Fibroblast of lung (primary cell): ENCODE results near the gene FLT3LG. TPM values are rescaled to one million over a fixed set of nuclear protein-coding genes. Genes with fewer than 3 reads are reported as not detected.

Experiments used
- DNase-seq, 2 donors: peaks; one replicate each; pipeline versions ENCODE4 v3.0.0 to v3.0.0-alpha.2; 2010; ENCODE audit warnings: low read depth in 2 of 2
- H2AFZ ChIP-seq: 2 replicates; pipeline ENCODE4 v1.5.1; 2012; ENCODE audit warnings: low read length, control low read depth, inconsistent platforms
- H3K27ac ChIP-seq: 2 replicates; pipeline ENCODE4 v1.5.1; 2011; ENCODE audit warnings: low read length, control low read depth; ENCODE audit not compliant: insufficient read depth
- H3K27me3 ChIP-seq: 2 replicates; pipeline ENCODE4 v1.5.1; 2011; ENCODE audit warnings: mild to moderate bottlenecking, low read length; ENCODE audit not compliant: control insufficient read depth, insufficient read depth
- H3K36me3 ChIP-seq: 2 replicates; pipeline ENCODE4 v1.5.1; 2011; ENCODE audit warnings: low read length; ENCODE audit not compliant: control insufficient read depth, insufficient read depth
- H3K4me1 ChIP-seq: 2 replicates; pipeline ENCODE4 v1.5.1; 2011; ENCODE audit warnings: low read length; ENCODE audit not compliant: control insufficient read depth, insufficient read depth; ENCODE audit errors: extremely low read depth
- H3K4me2 ChIP-seq: 2 replicates; pipeline ENCODE4 v1.5.1; 2011; ENCODE audit warnings: low read length, control low read depth; ENCODE audit not compliant: insufficient read depth; ENCODE audit errors: extremely low read depth
- H3K4me3 ChIP-seq, 4 experiments: fragments of 200-600 bp in 1 of 4; sonication (generic) in 1 of 4; replicated peaks in 1 of 4; 2 replicates each; pipeline ENCODE4 v1.5.1; 2011 to 2016; ENCODE audit warnings: low read length in 4 of 4, low read depth in 3 of 4, mild to moderate bottlenecking in 3 of 4, control low read depth in 2 of 4, inconsistent platforms in 1 of 4, mixed read lengths in 1 of 4; ENCODE audit not compliant: insufficient read depth in 1 of 4; ENCODE audit errors: control extremely low read depth in 1 of 4
- H3K79me2 ChIP-seq: 2 replicates; pipeline ENCODE4 v1.5.1; 2012; ENCODE audit warnings: mild to moderate bottlenecking, low read length, inconsistent platforms; ENCODE audit not compliant: control insufficient read depth, insufficient read depth
- H3K9ac ChIP-seq: 2 replicates; pipeline ENCODE4 v1.5.1; 2011; ENCODE audit warnings: mild to moderate bottlenecking, low read length, control low read depth; ENCODE audit not compliant: insufficient read depth
- H3K9me3 ChIP-seq: 2 replicates; pipeline ENCODE4 v1.5.1; 2012; ENCODE audit warnings: low read depth, low read length; ENCODE audit not compliant: control insufficient read depth, insufficient read depth
- H4K20me1 ChIP-seq: 2 replicates; pipeline ENCODE4 v1.5.1; 2011; ENCODE audit warnings: low read length; ENCODE audit not compliant: control insufficient read depth, insufficient read depth; ENCODE audit errors: extremely low read depth
- CTCF ChIP-seq, 2 donors: IDR thresholded peaks in 1 of 2; conservative IDR thresholded peaks in 1 of 2; 1 replicate in 1 of 2; 2 replicates in 1 of 2; pipeline ENCODE4 v1.5.1; 2011 to 2012; ENCODE audit warnings: low read length in 2 of 2, control low read depth in 1 of 2, inconsistent platforms in 1 of 2, low read depth in 1 of 2, mild to moderate bottlenecking in 1 of 2
- EZH2 ChIP-seq: IDR thresholded peaks from 2 replicates; pipeline ENCODE4 v1.5.1; 2012; ENCODE audit warnings: low read length, control low read depth, mild to moderate bottlenecking; ENCODE audit errors: missing control alignments
- polyA plus RNA-seq, 2 donors: library from polyadenylated mRNA; depleted of rRNA in 1 of 2; stranded (reverse) in 1 of 2; unstranded in 1 of 2; fragments of >200 nt; gene quantifications; 2 replicates each; pipeline ENCODE4 v1.2.1, GENCODE V29; 2011 to 2012; ENCODE audit warnings: missing spikeins in 1 of 2
- total RNA-seq: library from RNA; depleted of rRNA; stranded (reverse); fragments of >200 nt; gene quantifications from 2 replicates; pipeline ENCODE4 v1.2.1, GENCODE V29; 2014

Gene FLT3LG
- total and polyA plus RNA-seq, 2 donors (not counting 1 experiment from before 2014, with no cell fraction given) = 4.4 to 4.5 TPM

DNA sequence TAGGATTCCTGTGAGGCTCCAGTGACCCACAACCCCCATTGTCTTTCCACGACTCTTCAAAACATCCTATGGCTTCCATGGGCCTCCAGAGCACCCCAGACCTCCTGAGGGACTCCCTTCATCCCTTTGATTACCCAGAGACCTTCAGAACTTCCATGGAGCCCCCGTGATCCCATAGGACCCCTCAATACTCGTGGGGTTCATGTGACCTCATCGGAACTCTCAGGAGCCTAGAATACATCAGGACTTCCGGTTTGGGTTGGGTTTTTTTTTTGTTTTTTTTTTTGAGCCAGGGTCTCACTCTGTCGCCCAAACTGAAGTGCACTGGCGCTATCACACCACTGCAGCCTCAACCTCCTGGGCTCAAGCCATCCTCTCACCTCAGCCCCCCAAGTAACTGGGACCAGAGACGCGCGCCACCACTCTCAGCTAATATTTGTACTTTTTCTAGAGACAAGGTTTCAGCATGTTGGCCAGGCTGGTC is 20.2 kb upstream of the FLT3LG start:
- H3K27ac ChIP-seq = peak overlapping the region; percentile 93
- no peaks in the 10 kb centered on the region for H3K27me3 ChIP-seq
- H3K9ac ChIP-seq = peak overlapping the region; percentile 84
- H3K4me2 ChIP-seq = peak overlapping the region; percentile 95
- H2AFZ ChIP-seq = peak overlapping the region; percentile 74
- H3K4me1 ChIP-seq = peaks cover 3% of the 10 kb centered on the region
- TF ChIP-seq EZH2 = no peak
- TF ChIP-seq CTCF (conservative IDR thresholded peaks at IDR 0.05 in 1 of 2, IDR thresholded peaks at IDR 0.05 in 1 of 2; ENCODE audit: low read depth in 1 of 2, low read length in 2 of 2) = no peak
- no peaks in the 10 kb centered on the region for H3K9me3 ChIP-seq
- H3K4me3 ChIP-seq = peak overlapping the region; percentile 70 to 84 (median 74)
- no peaks in the 10 kb centered on the region for H4K20me1 ChIP-seq
- peaks cover 2% of the 10 kb centered on the region for H3K36me3 ChIP-seq
- H3K79me2 ChIP-seq = peaks cover 11% of the 10 kb centered on the region
- no peak for DNase-seq

GRCh38 chr19:49455773-49456172 is 18.2 kb upstream of the FLT3LG start:
- H2AFZ ChIP-seq = no peak overlapping the region
- H3K27me3 ChIP-seq = no peaks in the 10 kb centered on the region
- no peaks in the 10 kb centered on the region for H4K20me1 ChIP-seq
- H3K27ac ChIP-seq = peak overlapping the region; percentile 31
- H3K9me3 ChIP-seq = no peaks in the 10 kb centered on the region
- H3K4me3 ChIP-seq = no peak overlapping the region
- H3K79me2 ChIP-seq = peaks cover 5% of the 10 kb centered on the region
- no peaks in the 10 kb centered on the region for H3K36me3 ChIP-seq
- H3K4me1 ChIP-seq = peaks cover under 1% of the 10 kb centered on the region
- no peak for TF ChIP-seq CTCF (conservative IDR thresholded peaks at IDR 0.05 in 1 of 2, IDR thresholded peaks at IDR 0.05 in 1 of 2; ENCODE audit: low read depth in 1 of 2, low read length in 2 of 2)
- TF ChIP-seq EZH2 = no peak
- H3K4me2 ChIP-seq = no peak overlapping the region
- no peak for DNase-seq
- no peak overlapping the region for H3K9ac ChIP-seq

GRCh38 chr19:49456326-49456725 is 17.7 kb upstream of the FLT3LG start:
- Histone ChIP-seq H2AFZ (no peak overlapping the region), H3K36me3 (no peaks in the 10 kb centered on the region), H3K27ac (no peak overlapping the region), H3K4me1 (no peaks in the 10 kb centered on the region), H3K4me3 (no peak overlapping the region), H3K79me2 (peaks cover 2% of the 10 kb centered on the region), H3K27me3 (no peaks in the 10 kb centered on the region), H4K20me1 (no peaks in the 10 kb centered on the region), H3K9me3 (no peaks in the 10 kb centered on the region), H3K4me2 (no peak overlapping the region), H3K9ac (no peak overlapping the region)
- DNase-seq = no peak
- no peak for TF ChIP-seq CTCF (conservative IDR thresholded peaks at IDR 0.05 in 1 of 2, IDR thresholded peaks at IDR 0.05 in 1 of 2; ENCODE audit: low read depth in 1 of 2, low read length in 2 of 2)
- TF ChIP-seq EZH2 = no peak
